Spleen (tissue), 11 donors: ENCODE results near the gene NELFCD. TPM values are rescaled to one million over a fixed set of nuclear protein-coding genes. Genes with fewer than 3 reads are reported as not detected.

Experiments used
- DNase-seq: peaks from one replicate; pipeline ENCODE4 v3.0.0-alpha.2; 2020
- H3K27ac ChIP-seq, 8 donors: fragments of 200-600 bp; sonication (generic) in 7 of 8; 1 replicate in 4 of 8; 2 replicates in 4 of 8; pipeline versions ENCODE4 v1.5.0 to v1.8.0; 2016 to 2021; ENCODE audit warnings: inconsistent platforms in 4 of 8, mild to moderate bottlenecking in 4 of 8, moderate library complexity in 1 of 8
- H3K27me3 ChIP-seq, 7 donors: fragments of 200-600 bp; sonication (generic) in 6 of 7; replicated peaks in 1 of 7; 1 replicate in 4 of 7; 2 replicates in 3 of 7; pipeline versions ENCODE4 v1.5.0 to v1.8.0; 2016 to 2021; ENCODE audit warnings: inconsistent platforms in 3 of 7, mild to moderate bottlenecking in 1 of 7
- H3K36me3 ChIP-seq, 6 donors: fragments of 200-600 bp; sonication (generic) in 5 of 6; 1 replicate in 4 of 6; 2 replicates in 2 of 6; pipeline versions ENCODE4 v1.5.0 to v1.8.0; 2016 to 2021; ENCODE audit warnings: inconsistent platforms in 2 of 6
- H3K4me1 ChIP-seq, 6 donors: fragments of 200-600 bp; sonication (generic) in 5 of 6; 1 replicate in 3 of 6; 2 replicates in 3 of 6; pipeline versions ENCODE4 v1.5.0 to v1.8.0; 2016 to 2021; ENCODE audit warnings: inconsistent platforms in 3 of 6
- H3K4me3 ChIP-seq, 8 donors: fragments of 200-600 bp; sonication (generic) in 7 of 8; 1 replicate in 4 of 8; 2 replicates in 4 of 8; pipeline versions ENCODE4 v1.5.0 to v1.8.0; 2016 to 2021; ENCODE audit warnings: inconsistent platforms in 4 of 8, mild to moderate bottlenecking in 4 of 8, moderate library complexity in 2 of 8
- H3K9me3 ChIP-seq, 8 donors: fragments of 200-600 bp; sonication (generic) in 7 of 8; 1 replicate in 4 of 8; 2 replicates in 4 of 8; pipeline versions ENCODE4 v1.5.0 to v1.8.0; 2016 to 2021; ENCODE audit warnings: inconsistent platforms in 4 of 8
- POLR2A ChIP-seq, 3 donors: fragments of 450-650 bp; IDR thresholded peaks; one replicate each; pipeline ENCODE4 v1.5.1; 2017; ENCODE audit warnings: antibody characterized with exemption in 3 of 3, mild to moderate bottlenecking in 1 of 3
- POLR2AphosphoS5 ChIP-seq, 3 donors: sonication (generic); formaldehyde crosslinking; IDR thresholded peaks; one replicate each; pipeline ENCODE4 v1.5.1; 2017; ENCODE audit warnings: antibody characterized with exemption in 3 of 3
- WGBS, 5 donors: extraction: QIAGEN DNeasy Blood & Tissue Kit in 3 of 5; methylation state at CpG; one replicate each; pipeline versions ENCODE4 v1.1.5 to v1.1.7; 2013 to 2018; 5-methylcytosine and 5-hydroxymethylcytosine counted together
- intact Hi-C: fragments of 100-400 bp; cut with DNase I; formaldehyde crosslinking; loops from one replicate; pipeline ENCODE4 v1.15.0; 2023; ENCODE audit warnings: low total_unique reads
- polyA plus RNA-seq, 3 donors: library from polyadenylated mRNA; stranded (reverse); fragments of 200-250 nt; gene quantifications; one replicate each; pipeline ENCODE4 v1.2.1, GENCODE V29; 2013
- total RNA-seq, 7 donors: library from RNA; depleted of rRNA in 3 of 7; stranded (reverse); fragments of >200 nt in 3 of 7; fragmentation: NEBNext Ultra II Directional in 4 of 7; extraction: Animal tissue kit (Norgen Biotek cat#: 25700) in 4 of 7; gene quantifications; one replicate each; pipeline versions ENCODE4 v1.1.0 to v1.2.1, GENCODE V29; 2016 to 2021
- TF ChIP-seq, protein P1 (sequence below), 11 experiments: fragments of 200-600 bp in 7 of 11; fragments of 450-650 bp in 4 of 11; sonication (generic) in 4 of 11; IDR thresholded peaks in 8 of 11; conservative IDR thresholded peaks in 3 of 11; 1 replicate in 7 of 11; 2 replicates in 4 of 11; pipeline versions ENCODE4 v1.4.0 to v1.8.0; 2016 to 2021; ENCODE audit warnings: antibody characterized with exemption in 11 of 11, inconsistent platforms in 4 of 11, mild to moderate bottlenecking in 1 of 11
- donor health status: healthy with polysubstance abuse.
- donor health status: DM: no; HTN: no; CAD: no; lungs with moderate emphysema.
- donor health status: DM: no; HTN: no; CAD: no.
- donor health status: Bipolar disorder and iron deficiency.
- donor health status: healthy.
- donor health status: DM: no; HTN: no; CAD: no.
- donor health status: DM: yes; HTN: yes; CAD: no.

NELFCD gene
- total and polyA plus RNA-seq, 10 donors, result 38.4 to 78.3 (median 58.6) TPM

DNA sequence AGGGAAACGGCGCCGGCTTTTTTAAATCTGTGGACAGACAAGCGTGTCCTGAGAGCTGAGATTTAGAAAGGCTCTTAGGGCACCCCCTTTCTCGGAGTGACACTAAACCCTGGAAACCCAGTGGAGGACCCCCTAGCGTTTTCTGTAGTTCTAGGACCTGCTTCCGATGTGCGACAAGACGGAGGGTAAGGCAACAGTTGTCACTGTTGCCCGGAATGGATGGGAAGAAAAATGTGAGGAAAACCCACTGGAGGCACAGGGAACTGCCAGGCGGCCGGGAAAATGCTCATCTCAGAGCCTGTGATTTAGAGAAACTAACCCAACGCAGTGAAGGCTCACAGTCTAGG lies 51.6 kb downstream of the NELFCD start:
- no peaks in the 10 kb centered on the region for H3K9me3 ChIP-seq
- WGBS, 5 donors, result 2 to 7% (median 3%) methylated on average over 12 to 13 of the region's 13 CpGs
- peaks cover 31 to 65% (median 49%) of the 10 kb centered on the region in 6 donors for H3K4me1 ChIP-seq
- DNase-seq, result no peak
- H3K27ac ChIP-seq, result peak overlapping the region; percentile 36 to 96 (median 91)
- intact Hi-C loops, result loop anchor here (10.0 kb wide), 1 partner anchor 48 kb away; the partner anchor contains the start of gene NELFCD
- TF ChIP-seq, protein P1, sequence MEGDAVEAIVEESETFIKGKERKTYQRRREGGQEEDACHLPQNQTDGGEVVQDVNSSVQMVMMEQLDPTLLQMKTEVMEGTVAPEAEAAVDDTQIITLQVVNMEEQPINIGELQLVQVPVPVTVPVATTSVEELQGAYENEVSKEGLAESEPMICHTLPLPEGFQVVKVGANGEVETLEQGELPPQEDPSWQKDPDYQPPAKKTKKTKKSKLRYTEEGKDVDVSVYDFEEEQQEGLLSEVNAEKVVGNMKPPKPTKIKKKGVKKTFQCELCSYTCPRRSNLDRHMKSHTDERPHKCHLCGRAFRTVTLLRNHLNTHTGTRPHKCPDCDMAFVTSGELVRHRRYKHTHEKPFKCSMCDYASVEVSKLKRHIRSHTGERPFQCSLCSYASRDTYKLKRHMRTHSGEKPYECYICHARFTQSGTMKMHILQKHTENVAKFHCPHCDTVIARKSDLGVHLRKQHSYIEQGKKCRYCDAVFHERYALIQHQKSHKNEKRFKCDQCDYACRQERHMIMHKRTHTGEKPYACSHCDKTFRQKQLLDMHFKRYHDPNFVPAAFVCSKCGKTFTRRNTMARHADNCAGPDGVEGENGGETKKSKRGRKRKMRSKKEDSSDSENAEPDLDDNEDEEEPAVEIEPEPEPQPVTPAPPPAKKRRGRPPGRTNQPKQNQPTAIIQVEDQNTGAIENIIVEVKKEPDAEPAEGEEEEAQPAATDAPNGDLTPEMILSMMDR (IDR thresholded peaks at IDR 0.05 in 8 of 11, conservative IDR thresholded peaks at IDR 0.05 in 3 of 11), result peak in 4 of 11 experiments; percentile 10 to 21 (median 13)
- TF ChIP-seq POLR2AphosphoS5 (IDR thresholded peaks at IDR 0.05) (no peak), POLR2A (IDR thresholded peaks at IDR 0.05) (no peak)
- peak overlapping the region; percentile 62 to 97 (median 86) for H3K4me3 ChIP-seq
- no peaks in the 10 kb centered on the region for H3K27me3 ChIP-seq
- peaks cover 7 to 70% (median 53%) of the 10 kb centered on the region in 6 donors for H3K36me3 ChIP-seq

DNA sequence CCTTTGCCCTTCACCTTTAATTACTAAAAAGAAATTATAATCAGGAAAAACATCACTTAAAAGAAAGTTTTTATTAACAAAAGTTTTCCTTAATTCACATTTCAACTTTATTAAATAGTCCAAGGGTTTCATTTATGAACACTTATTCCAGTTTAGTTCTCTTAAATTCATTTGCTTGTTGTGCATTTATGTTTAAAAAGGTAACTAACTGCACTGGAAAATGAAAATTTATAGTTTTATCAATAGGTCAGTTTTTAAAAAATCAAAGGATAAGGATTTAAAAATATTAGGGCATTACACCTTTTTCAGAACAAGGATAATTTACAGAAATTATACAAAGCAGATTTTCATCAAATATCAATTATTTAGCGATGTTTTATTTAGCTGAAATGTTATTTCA lies 52.0 kb downstream of the NELFCD start:
- Histone ChIP-seq H3K27ac (peak overlapping the region in 7 of 8 donors; percentile 89 to 96 (median 91)), H3K4me3 (peak overlapping the region in 7 of 8 donors; percentile 62 to 97 (median 85)), H3K27me3 (no peaks in the 10 kb centered on the region), H3K9me3 (no peaks in the 10 kb centered on the region), H3K4me1 (peaks cover 31 to 65% (median 45%) of the 10 kb centered on the region in 6 donors), H3K36me3 (peaks cover 7 to 70% (median 54%) of the 10 kb centered on the region in 6 donors)
- DNase-seq, result no peak
- 96 to 100% (median 98%) methylated on average over 1 of the region's 1 CpG for WGBS, 5 donors
- TF ChIP-seq, protein P1 (IDR thresholded peaks at IDR 0.05 in 8 of 11, conservative IDR thresholded peaks at IDR 0.05 in 3 of 11), result no peak
- TF ChIP-seq POLR2AphosphoS5 (IDR thresholded peaks at IDR 0.05), result no peak
- TF ChIP-seq POLR2A (IDR thresholded peaks at IDR 0.05), result no peak
- intact Hi-C loops, result loop anchor here (10.0 kb wide), 1 partner anchor 48 kb away; the partner anchor contains the start of gene NELFCD

DNA sequence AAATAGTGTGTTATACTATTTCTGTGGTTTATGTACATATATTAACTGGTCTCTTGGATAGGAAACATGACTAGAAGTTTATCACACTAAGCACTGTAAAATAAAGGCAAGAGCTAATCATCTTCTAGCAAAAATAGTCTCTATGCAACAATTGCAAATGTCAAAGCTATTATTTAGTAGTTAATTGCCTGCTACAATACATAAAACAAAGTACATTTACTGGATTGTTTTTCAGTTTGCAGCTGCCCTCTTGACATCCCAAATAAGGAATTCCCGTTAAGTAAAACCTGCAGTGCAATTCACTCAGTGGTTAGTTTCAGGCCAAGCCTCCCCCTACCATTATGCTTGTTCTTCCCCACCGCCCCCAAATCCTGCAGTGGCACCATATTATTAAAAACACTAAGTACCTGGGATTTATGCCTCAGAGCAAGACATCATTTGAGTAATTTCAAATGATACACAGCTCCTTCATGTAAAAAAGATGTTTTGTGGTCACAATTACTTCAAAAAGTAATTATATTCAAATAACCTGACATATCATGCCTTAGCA lies 52.6 kb downstream of the NELFCD start:
- WGBS, 5 donors, result 88 to 100% (median 95%) methylated on average over 2 of the region's 2 CpGs
- H3K4me1 ChIP-seq, result peaks cover 28 to 65% (median 44%) of the 10 kb centered on the region in 6 donors
- H3K36me3 ChIP-seq, result peaks cover 7 to 67% (median 53%) of the 10 kb centered on the region in 6 donors
- H3K27me3 ChIP-seq, result no peaks in the 10 kb centered on the region
- no peak for DNase-seq
- H3K9me3 ChIP-seq, result no peaks in the 10 kb centered on the region
- no peak overlapping the region for H3K4me3 ChIP-seq
- intact Hi-C loops, result loop anchor here (10.0 kb wide), 1 partner anchor 49 kb away; the partner anchor contains the start of gene NELFCD
- H3K27ac ChIP-seq, result no peak overlapping the region
- TF ChIP-seq POLR2A (IDR thresholded peaks at IDR 0.05) (no peak), POLR2AphosphoS5 (IDR thresholded peaks at IDR 0.05) (no peak)
- TF ChIP-seq, protein P1 (IDR thresholded peaks at IDR 0.05 in 8 of 11, conservative IDR thresholded peaks at IDR 0.05 in 3 of 11), result no peak

DNA sequence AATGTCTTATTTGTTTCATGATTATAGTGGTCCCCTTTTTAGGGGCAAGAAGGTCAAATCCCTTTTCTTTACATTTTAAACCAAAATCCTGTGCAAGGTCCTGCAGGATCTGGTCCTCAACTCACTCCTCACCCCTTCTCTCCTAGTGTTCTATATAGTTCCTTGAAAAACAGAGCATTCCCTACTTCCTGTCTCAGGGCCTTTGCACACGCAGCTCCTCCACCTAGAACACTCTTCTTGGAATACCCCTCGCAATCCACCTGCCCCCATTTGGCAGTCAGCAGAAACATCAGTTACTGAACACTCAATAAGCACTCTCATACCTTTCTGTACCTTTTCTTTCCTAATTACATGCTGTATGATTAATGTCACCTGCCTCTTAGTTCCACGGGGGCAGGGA lies 54.3 kb downstream of the NELFCD start:
- 91 to 98% (median 96%) methylated on average over 3 of the region's 3 CpGs for WGBS, 5 donors
- no peak for TF ChIP-seq POLR2AphosphoS5 (IDR thresholded peaks at IDR 0.05)
- TF ChIP-seq, protein P1 (IDR thresholded peaks at IDR 0.05 in 8 of 11, conservative IDR thresholded peaks at IDR 0.05 in 3 of 11), result no peak
- TF ChIP-seq POLR2A (IDR thresholded peaks at IDR 0.05), result no peak
- H3K9me3 ChIP-seq, result no peaks in the 10 kb centered on the region
- H3K27me3 ChIP-seq, result no peaks in the 10 kb centered on the region
- no peak overlapping the region for H3K27ac ChIP-seq
- no peak overlapping the region for H3K4me3 ChIP-seq
- peaks cover 7 to 57% (median 41%) of the 10 kb centered on the region in 6 donors for H3K36me3 ChIP-seq
- H3K4me1 ChIP-seq, result peaks cover 13 to 65% (median 44%) of the 10 kb centered on the region in 6 donors
- DNase-seq, result no peak
- intact Hi-C loops, result loop anchor here (10.0 kb wide), 1 partner anchor 51 kb away; the partner anchor contains the start of gene NELFCD
